Mammary epithelial cell (primary cell): Measurements from ENCODE around the gene SLC5A10.

Experiments
- CTCF ChIP-seq, 2 donors: IDR thresholded peaks in 1 of 2; conservative IDR thresholded peaks in 1 of 2; 2 replicates each; pipeline ENCODE4 v1.5.1; 2011 to 2012; ENCODE audit warnings: inconsistent platforms in 2 of 2, low read length in 2 of 2, mild to moderate bottlenecking in 2 of 2, control low read depth in 1 of 2, low read depth in 1 of 2; ENCODE audit not compliant: insufficient read depth in 1 of 2; ENCODE audit errors: extremely low read depth in 1 of 2
- EZH2 ChIP-seq: IDR thresholded peaks from 2 replicates; pipeline ENCODE4 v1.6.1; 2012; ENCODE audit warnings: low read length, inconsistent platforms, borderline replicate concordance

GRCh38 chr17:18971801-18972200 lies 19.8 kb downstream of the SLC5A10 start:
- no peak for TF ChIP-seq CTCF (conservative IDR thresholded peaks at IDR 0.05 in 1 of 2, IDR thresholded peaks at IDR 0.05 in 1 of 2; ENCODE audit: extremely low read depth in 1 of 2, insufficient read depth in 1 of 2, low read depth in 1 of 2, low read length in 2 of 2)
- TF ChIP-seq EZH2: no peak
